Hematopoietic multipotent progenitor cell treated with erythropoietin and hydrocortisone succinate and interleukin-3 and kit ligand, for 17 days (in vitro differentiated cells): ENCODE measurements around the gene WNT7B.

Experiments
- DNase-seq: peaks from one replicate; pipeline ENCODE4 v3.0.0-alpha.2; 2015; ENCODE audit warnings: low spot score

WNT7B gene

DNA sequence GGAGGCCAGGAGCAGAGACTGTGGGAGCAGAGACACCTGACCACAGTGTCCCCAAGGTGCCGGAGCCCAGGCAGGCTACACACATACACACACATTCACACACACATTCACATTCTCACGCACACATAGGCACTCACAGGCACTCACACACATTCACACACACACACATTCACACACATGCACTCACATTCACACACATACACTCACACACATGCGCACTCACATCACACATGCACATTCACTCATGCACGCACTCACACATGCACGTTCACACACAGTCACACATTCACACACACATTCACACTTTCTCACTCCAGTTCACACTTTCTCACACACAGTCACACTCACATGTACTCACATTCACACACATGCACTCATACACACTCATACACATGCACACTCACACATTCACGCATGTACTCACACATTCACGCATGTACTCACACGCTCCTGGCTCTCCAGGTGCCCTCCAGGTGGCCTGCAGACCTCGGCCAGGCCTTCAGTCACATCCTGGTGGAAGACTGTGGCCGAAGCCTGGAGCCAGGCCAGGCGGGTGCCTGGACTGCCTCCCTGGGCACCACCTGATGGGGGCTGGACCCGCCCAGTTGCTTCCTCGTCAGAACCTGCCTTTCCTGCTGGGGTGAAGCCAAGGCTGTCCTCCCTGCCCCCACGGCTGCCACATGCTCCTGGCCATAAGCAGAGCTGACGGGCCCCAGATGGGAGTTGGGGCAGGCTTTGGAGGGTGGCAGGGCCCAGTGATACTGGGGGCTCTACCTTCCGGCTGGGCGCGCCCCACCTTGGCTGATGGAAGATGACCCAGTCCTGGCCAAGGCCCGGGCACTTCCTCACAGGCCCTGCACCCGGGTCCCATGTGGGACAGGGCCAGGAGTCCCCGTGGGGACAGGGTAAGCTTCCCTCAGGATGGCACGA lies 89.5 kb downstream of the WNT7B start:
- DNase-seq: no peak

DNA sequence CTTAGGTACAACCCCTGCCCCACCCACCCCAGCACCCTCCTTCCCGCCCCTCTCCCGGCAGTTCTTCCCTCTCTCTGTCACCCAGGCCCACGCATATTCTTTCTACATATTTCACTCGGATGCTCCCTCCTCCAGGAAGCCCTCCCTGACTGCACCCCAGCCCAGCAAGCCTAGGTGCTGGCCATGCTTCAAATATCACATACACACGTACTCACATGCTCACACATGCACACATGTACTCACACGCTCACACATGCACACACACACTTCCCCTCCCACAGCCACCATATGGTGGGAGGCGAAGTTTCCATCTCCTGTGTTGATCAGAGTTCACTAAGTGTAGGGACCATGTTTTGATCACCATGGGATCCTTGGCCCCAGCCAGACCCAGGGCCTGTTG lies 90.4 kb downstream of the WNT7B start:
- no peak for DNase-seq

DNA sequence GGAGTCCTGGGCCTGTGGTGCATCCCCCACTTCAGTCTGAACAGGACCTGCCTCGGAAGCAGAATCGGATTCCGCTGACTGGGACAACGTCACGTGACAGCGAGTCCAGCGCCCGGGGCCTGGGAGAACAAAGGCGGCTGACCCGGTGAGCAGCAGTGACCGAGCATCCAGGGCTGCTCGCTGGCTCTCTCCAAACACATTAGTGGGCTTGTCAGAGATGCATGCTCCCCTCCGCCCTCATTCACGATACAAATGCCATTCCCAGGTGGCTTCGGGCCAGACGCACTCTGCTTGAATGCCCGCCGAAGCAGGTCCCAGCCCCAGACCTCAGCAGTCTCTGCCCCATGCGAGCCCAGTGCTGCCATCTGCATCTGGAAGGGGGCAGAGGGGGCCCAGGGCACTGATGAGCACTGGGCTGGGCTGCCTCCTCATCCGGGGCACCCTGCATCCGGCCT lies 91.0 kb downstream of the WNT7B start:
- DNase-seq: no peak

DNA sequence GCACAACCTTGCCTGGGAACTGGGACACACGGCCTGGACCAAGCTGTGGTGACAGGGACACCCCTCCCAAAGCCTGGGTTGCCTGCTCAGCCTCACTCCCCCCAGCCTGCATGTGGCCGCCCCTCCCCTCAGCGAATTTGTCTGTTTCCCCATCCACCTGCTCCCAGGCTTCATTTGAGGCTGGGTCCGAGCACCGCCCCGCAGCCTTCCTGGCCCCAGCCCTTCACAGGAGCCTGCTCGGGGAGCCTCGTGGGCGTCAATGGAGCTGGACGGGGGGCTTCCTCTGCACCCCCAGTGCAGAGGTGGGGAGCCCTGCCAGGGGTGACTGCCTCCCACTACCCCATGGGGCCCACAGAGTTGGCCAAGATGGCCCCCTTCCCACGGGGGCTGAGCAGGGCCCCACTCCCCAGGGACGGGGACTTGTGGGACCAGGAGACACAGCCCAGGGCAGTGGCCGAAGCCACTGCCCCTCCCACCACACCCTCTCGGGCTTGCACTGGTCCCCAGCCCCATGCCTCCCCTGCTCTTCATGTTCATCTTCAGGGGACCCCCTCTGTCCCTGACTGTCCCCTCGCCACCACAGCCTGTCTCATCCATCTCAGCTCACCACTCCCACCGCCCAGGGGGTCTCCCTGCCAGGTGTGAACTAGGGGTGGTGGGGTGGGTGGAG lies 91.7 kb downstream of the WNT7B start:
- no peak for DNase-seq

DNA sequence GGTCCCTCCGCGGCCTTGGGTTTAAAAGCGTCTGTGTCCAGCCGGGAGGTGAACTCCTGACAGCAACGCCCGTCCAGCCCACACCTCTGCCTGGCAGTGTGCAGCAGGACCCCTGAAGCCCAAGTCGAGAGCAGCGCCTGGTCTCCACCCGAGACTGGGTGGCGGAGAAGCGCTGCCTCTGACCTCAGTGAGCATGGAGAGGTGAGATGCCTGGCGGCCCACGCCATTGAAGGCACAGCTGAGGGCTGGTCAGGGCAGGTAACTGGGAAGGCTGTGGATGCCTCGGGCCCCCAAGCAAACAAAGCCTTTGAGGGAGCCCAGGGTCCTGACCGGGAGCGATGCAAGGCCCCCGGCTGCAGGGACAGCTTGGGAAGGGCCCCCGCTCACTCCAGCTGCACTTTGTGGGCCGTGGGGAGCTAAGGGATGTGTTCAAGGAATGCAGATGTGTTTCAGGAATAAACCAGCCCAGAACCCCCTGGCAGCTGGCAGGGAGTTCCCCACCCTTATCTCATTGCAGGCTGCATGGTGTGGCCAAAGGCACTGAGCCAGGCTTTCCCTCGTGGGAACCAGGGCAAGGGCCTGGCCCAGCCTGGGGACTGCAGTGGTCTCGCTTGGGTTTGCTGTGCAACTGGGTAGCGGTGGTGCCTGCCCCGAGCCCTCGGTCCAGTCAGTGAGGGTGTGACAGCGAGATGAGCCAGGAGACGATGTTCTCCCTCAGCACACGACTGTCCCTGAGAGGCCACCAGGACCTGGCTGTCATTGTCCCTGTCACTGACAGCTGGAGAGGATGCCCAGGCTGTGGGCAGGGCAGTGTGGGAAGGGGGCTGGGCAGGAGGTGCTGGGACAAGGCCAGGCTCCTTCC lies 92.5 kb downstream of the WNT7B start:
- DNase-seq: no peak

DNA sequence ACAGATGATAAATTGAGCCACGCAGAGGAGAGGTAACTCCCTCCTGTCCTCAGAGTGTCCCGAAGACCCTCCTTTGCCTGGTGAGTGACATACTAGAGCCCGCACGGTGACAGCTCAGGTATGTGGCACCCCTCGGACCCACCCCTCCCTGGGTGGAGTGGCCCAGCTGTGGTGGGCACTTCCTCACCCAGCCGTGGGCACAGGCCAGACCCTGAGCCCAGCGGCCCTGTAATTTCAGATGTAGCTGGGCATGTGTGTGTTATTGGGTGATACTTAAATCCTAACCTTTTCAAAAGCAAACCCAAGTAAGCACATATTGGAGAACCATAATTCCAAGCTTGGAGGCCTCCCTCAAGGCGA lies 93.2 kb downstream of the WNT7B start:
- DNase-seq: no peak

DNA sequence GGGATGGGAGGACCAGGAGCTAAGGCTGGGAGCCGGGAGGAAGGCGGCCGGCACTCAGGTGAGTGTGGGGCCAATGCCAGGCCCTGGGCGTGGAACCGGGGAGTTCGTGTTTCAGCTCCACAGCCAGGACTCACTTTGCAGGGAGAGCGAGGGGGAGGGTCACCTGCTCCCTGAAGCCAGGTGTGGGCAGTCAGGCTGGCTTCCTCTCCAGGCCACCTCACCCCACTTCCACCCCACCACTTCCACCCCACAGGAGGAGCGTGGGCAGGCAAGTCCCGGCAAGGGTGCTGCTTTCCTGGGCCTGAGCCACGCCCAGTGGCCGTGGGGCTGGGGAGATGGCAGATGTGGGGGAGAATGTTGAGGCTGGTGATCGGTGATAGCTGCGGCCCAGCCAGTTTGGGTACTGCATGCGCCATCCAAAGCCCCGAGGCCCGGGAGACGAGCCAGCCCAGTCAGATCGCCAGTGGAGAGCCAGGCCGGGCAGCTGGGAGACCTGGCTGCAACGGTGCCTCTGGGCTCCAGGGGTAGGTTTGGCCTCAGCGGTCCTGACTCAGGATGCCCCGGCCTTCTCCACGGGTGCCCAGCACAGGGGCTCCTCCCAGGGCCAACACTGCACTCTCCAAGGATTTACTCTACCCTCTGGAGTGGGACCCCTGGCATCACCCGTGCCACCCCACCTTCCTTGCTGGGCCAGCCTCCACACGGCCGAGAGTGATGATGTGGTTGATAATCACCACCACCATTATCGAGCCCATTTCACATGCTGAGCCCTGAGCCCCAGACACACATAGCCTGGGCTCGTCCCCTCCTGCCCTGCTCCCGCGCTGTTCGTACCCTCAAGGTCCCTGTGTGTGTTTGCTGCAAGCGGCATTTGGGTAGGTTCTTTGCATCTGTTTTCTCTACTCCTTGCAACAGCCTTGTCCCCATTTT lies 93.8 kb downstream of the WNT7B start:
- DNase-seq: no peak

DNA sequence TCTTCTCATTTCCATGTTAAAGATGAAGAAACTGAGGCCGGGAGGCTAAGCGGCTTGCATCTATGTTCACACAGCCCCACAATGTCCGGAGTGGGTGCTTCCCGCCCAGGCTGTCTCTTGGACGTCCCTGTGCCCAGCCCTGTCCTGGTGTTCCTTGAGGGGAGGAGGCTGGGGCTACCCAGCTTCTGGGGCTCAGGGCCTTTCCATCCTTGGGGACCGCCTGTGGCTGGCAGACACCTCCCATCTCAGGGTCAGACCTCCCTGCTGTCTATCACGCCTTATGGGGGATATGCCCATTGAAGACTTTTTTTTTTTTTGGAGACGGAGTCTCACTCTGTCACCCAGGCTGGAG lies 95.5 kb downstream of the WNT7B start:
- DNase-seq: no peak

DNA sequence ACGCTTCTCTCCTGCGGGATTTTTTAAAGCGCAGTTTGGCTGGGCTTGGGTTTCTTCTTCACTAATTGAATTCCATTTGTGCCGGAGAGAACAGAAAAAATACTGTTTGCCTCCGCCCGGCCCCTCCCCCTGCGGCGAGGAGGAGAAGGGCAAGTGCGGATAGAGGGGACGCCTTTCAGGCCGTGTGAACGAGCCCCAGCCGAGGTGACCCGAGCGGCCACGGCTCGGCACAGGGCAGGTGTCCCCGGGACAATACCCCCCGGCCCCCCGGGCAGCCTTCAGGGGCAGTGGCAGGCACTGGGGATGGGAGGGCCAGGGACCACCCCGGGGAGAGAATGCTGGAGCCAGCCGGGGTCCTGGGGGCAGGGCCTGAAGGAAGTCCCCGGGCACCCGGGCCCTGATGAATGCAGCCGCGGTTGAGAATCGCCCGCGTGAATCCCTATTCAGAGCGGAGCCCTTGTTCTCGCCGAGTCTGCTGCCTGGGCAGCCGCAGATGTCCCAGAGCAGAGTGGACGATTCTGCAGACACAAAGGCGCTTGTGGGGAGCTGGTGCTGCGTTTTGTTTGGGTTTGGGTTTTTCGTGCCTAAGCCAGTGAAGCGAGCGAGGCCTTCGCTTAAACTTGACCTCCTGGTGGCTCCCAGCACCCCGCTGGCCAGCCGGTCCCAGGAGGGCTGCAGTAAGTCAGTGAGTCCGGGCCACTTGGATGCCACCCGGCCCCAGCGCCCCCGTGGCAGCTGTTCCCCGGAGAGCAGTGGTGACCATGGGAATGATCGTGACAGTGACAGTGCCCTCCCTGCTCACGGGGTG lies 96.0 kb downstream of the WNT7B start:
- DNase-seq: no peak

DNA sequence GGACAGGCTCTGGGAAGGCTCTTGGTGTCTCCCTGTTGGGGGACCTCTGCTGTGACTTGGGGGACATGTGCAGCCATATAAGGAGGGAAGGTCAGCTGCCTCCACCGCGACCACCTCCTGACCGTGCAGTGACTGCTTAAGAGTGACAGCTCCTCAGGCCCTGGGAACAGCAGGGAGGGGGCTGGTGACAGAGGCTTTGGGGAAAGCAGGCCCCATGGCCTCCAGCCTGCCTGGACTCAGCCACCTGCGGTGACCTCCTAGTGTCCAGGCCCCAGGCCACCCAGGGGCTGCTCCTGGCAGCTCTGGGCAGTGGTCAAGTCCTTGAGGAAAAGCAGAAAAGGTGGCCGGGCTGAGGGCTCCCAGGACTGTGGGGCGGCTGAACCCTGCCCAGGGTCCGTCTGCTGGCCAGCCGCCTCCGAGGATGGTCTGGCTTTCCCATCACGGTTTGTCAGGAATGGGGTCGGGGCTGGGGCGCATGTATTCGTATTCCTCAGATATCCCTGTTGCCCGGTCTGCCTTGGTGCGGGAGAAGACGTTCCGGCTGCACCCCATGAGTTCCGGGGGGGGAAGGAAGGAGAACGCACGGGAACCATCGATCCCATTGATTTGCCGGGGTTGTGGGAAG lies 96.8 kb downstream of the WNT7B start:
- DNase-seq: no peak

DNA sequence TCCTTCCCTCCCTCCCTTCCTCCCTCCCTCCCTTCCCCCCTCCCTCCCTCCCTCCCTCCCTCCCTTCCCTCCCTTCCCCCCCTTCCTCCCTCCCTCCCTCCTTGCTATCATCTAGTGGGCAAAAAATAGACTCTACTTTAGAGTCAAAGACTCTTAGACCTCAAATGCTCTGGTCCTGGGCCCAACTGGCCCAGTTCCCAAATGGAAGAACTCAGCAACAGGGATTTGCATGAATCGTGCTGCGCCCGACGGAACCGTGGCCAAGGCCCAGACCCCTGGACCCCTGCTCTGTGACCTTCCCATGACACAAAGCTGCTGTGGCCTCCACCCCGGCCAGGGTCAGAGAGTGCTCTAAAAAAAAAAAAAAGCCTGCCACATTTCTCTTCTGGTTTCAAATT lies 97.4 kb downstream of the WNT7B start:
- DNase-seq: no peak

DNA sequence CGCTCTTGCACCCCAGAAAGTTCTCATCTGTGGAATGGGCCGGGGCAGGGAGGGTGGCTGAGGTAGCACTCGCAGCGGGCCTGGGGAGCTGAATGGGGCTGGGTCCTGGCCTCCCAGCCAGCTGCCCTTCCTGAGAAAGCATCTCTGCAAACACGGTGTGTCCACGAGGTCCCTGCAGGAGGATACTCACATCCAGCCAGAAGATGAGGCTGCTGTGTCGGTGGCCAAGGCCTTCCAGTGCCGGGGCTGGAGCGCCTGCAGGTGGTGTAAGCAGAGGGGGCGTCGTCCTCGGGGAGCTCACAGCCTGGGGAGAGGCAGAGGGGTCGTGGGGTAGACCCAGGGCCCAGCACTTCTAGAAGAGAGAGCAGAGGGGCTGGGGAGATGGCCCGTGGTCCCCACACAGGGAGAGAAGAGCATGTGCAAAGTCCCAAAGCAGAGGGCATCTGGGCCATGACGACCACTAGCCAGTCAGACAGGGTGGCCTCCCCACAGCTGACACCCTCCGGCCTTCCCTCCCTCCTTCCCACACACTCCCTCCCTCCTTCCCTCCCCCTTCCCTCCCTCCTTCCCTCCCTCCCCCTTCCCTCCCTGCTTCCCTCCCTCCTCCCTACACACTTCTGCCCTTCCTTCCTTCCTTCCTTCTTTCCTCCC lies 97.9 kb downstream of the WNT7B start:
- DNase-seq: no peak

DNA sequence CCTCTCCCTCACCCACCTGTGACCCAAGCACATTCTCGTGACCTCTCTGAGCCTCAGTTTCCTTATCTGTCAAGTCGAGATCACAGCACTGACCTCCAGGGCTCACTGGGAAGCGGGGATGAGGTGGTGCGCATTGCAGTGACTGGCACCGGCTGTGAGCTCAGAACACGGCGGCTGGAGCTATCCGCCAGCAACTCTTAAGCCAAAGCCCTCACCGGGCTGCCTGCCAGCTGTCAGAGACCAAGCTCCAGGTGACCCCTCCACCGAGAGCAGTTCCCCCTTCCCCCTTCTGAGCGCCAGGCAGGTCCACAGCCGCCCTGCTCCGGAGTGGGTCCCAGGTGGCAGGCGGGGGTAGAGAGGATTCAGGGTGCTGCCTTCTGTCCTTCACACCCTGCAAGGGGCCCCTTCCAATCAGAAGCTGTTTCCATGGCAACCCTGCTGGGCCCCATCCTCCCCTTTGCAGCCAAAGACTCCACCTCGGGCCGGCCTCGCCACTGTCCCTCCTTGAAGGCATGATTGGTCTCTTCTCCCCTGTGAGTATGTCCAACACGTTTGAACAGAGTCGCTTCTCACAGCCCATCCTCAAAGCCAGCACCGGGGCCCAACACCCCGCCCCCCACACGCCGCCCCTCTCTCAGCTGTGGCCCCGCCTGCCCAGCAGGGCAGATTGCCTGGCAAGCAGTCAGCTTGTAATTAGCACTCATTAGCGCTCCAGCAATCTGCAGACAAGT lies 98.7 kb downstream of the WNT7B start:
- DNase-seq: no peak

DNA sequence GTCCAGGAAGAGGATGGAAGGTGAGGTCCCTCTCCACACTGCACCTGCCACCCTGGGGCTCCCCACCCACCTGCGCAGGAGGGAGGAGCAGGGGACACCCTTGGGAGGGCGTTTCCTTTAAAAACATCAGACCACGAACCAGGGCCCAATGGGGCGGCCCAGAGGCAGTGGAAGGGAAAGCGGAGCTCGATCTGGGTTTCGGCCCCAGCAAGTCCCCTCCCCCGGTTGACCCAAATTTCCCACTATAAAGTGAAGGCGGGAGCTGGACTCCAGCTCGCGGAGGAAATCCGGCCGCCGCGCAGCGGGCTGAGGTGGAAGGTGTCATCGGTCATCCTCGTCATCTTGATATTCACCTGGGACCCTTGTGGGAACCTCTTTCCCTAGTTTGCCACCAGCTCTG lies 99.3 kb downstream of the WNT7B start:
- DNase-seq: no peak

DNA sequence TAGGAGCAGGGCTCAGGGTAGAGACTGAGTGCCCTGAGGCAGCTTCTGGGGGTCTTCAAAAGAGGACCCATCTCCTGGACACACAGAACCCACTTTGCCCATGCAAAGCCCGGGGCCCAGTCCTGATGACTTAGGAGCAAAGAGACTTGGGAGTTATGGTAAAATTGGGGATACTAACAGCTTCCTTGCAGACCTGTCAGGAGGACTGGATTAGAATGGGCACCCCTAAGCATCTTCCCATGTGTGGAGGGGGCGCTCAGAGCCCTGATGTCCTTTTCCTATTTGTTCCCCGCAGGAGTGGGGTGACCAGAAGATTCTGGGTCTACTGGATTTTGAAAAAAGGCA lies 100.0 kb downstream of the WNT7B start:
- DNase-seq: no peak

DNA sequence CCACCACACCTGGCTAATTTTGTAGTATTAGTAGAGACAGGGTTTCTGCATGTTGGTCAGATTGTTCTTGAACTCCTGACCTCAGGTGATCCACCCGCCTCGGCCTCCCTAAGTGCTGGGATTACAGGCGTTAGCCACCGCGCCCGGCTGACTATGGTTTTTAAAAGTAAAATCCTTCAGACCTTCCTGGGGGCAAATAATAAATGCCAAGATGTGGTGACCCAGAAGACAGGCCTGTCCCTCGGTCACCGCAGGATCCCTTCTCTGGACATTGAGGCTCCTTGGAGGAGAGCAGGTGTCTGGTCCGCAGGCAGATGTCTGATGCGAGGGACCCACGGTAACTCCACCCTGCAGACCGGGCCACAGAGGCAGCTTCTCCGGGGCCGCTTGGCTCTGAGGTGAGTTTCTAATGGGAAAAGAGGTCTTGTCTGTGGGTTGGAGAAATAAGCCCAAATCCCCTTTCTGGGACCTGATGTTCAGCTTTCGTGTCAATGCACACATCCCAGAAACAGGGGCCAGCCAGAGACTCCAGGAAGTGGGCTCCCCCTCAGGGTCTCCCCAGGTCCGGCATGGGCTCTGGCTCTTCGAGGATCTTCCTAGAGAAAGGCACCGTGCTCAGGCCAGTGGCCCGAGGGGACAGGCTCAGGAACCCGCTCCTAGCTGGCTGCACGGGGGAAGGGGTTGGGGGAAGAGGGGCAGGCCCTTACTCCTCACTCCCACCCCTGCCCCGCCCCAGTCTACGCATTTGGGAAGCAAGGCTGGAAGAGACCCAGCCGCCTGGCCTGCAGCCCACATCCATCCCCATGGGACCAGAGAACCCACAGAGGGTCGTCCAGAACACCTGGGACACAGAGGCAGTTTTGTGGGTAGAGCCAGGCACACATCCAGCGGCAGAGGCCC lies 100.6 kb downstream of the WNT7B start:
- no peak for DNase-seq

DNA sequence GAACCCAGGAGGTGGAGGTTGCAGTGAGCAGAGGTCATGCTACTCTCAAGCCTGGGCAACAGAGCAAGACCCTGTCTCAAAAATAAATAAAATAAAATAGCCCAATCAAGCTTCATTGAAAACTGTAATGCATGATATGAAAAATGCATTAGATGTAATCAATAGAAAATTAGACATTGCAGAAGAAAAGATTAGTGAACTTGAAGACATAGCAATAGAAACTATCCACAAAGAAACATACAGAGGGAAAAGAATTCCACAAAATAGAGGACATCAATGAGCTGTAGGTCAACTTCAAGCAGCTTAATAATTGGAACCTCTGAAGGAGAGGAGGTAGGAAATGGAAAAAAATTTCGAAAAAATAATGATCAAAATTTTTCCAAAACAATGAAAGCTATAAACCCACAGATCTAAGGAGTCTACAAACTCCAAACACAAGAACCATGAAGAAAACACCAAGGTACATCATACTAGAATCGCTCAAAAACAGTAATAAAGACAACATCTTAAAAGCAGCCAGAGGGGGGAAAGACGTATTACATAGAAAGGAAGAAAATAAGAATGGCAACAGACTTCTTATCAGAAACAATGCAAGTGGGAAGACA lies 104.2 kb downstream of the WNT7B start:
- DNase-seq: no peak

DNA sequence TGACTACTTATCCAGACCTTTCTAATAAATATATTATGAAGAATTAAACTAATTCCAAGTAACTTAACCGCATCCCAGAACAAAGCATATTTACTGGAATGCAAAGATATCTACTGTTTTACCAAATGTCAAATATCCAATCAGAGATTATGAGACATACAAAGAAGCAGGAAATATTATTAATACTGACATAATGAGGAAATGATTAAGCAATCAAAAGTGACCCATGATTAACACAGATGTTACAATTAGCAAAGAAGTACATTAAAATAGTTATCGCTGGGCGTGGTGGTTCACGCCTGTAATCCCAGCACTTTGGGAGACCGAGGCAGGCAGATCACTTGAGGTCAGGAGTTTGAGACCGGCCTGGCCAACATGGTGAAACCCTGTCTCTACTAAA lies 105.2 kb downstream of the WNT7B start:
- DNase-seq: no peak
